Uterus (tissue), 2 donors: ENCODE results near the gene FAM241A.

Experiments
- POLR2A ChIP-seq, 2 donors: fragments of 450-650 bp; IDR thresholded peaks; one replicate each; pipeline ENCODE4 v1.6.1; 2016; ENCODE audit warnings: antibody characterized with exemption in 2 of 2, mild to moderate bottlenecking in 1 of 2, moderate library complexity in 1 of 2
- TF ChIP-seq, protein P1 (sequence below), 4 experiments: fragments of 200-600 bp in 2 of 4; fragments of 450-650 bp in 2 of 4; sonication (generic) in 2 of 4; IDR thresholded peaks; one replicate each; pipeline ENCODE4 v1.5.1; 2016 to 2019; ENCODE audit warnings: antibody characterized with exemption in 4 of 4, mild to moderate bottlenecking in 2 of 4, moderate library complexity in 1 of 4

DNA sequence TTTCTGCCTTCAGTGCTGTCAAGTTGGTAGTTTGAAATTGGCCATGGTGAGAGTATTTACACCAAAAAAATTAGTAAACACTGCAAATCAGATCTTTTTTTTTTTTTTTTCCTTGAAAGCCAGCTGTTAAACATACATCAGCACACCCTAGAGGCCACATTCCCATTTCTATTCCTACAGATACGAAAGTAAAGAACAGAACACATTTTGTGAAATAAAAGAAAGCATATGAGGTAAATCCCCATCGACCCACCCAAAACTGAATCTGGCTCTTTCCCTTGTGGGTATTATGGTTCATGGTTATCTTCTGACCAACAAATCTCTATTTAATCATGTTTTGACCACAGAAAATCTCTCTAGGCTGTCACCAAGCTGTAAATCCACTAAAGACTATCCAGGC, 44.5 kb downstream of the FAM241A start:
- TF ChIP-seq, protein P1, sequence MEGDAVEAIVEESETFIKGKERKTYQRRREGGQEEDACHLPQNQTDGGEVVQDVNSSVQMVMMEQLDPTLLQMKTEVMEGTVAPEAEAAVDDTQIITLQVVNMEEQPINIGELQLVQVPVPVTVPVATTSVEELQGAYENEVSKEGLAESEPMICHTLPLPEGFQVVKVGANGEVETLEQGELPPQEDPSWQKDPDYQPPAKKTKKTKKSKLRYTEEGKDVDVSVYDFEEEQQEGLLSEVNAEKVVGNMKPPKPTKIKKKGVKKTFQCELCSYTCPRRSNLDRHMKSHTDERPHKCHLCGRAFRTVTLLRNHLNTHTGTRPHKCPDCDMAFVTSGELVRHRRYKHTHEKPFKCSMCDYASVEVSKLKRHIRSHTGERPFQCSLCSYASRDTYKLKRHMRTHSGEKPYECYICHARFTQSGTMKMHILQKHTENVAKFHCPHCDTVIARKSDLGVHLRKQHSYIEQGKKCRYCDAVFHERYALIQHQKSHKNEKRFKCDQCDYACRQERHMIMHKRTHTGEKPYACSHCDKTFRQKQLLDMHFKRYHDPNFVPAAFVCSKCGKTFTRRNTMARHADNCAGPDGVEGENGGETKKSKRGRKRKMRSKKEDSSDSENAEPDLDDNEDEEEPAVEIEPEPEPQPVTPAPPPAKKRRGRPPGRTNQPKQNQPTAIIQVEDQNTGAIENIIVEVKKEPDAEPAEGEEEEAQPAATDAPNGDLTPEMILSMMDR (IDR thresholded peaks at IDR 0.05): no peak
- no peak for TF ChIP-seq POLR2A (IDR thresholded peaks at IDR 0.05)
